B cell (primary cell): ENCODE measurements around the gene KTN1. TPM values are rescaled to one million over a fixed set of nuclear protein-coding genes. Genes with fewer than 3 reads are reported as not detected.

Experiments
- ATAC-seq: fragments of 200-7000 bp; cut with Tn5 transposase; one replicate; pipeline ENCODE4 v1.10.0; 2021; ENCODE audit warnings: low read depth, mild to moderate bottlenecking, moderate number of reproducible peaks, moderate library complexity
- CTCF ChIA-PET: fragments of 350-600 bp; sonication (Branson Sonifier 250); formaldehyde crosslinking; loops from one replicate; lab custom pipeline; 2021; ENCODE audit warnings: antibody characterized with exemption, inconsistent platforms; lab: Charles Lee
- POLR2A ChIA-PET: fragments of 350-600 bp; sonication (Branson Sonifier 250); formaldehyde crosslinking; loops from one replicate; lab custom pipeline; 2021; ENCODE audit warnings: antibody characterized with exemption; lab: Charles Lee
- DNase-seq: peaks from one replicate; pipeline ENCODE4 v3.0.0; 2013
- H2AFZ ChIP-seq: 2 replicates; pipeline ENCODE4 v1.6.1; 2012; ENCODE audit warnings: mild to moderate bottlenecking, low read depth, low read length; ENCODE audit not compliant: insufficient read depth, poor library complexity, severe bottlenecking
- H3K27ac ChIP-seq, 2 donors: 1 replicate in 1 of 2; 2 replicates in 1 of 2; pipeline ENCODE4 v1.5.1; 2012 to 2013; ENCODE audit warnings: low read length in 2 of 2, mild to moderate bottlenecking in 2 of 2, moderate library complexity in 1 of 2
- H3K27me3 ChIP-seq, 4 experiments: fragments of 200-600 bp in 1 of 4; sonication (generic) in 1 of 4; replicated peaks in 1 of 4; 1 replicate in 2 of 4; 2 replicates in 2 of 4; pipeline versions ENCODE4 v1.6.1 to v1.7.0; 2013 to 2016; ENCODE audit warnings: low read length in 3 of 4, mild to moderate bottlenecking in 2 of 4, mixed read lengths in 1 of 4, moderate library complexity in 1 of 4; ENCODE audit not compliant: insufficient read depth in 4 of 4, control insufficient read depth in 3 of 4; ENCODE audit errors: control extremely low read depth in 1 of 4
- H3K36me3 ChIP-seq, 2 experiments: replicated peaks in 1 of 2; 1 replicate in 1 of 2; 2 replicates in 1 of 2; pipeline versions ENCODE4 v1.6.1 to v1.7.1; 2013; ENCODE audit warnings: low read length in 1 of 2; ENCODE audit not compliant: insufficient read depth in 2 of 2, control insufficient read depth in 1 of 2; ENCODE audit errors: control extremely low read depth in 1 of 2, extremely low read depth in 1 of 2
- H3K4me1 ChIP-seq, 2 donors: fragments of 200-600 bp in 1 of 2; sonication (generic) in 1 of 2; 1 replicate in 1 of 2; 2 replicates in 1 of 2; pipeline versions ENCODE4 v1.5.1 to v1.6.1; 2013 to 2017; ENCODE audit warnings: low read length in 2 of 2; ENCODE audit not compliant: control insufficient read depth in 2 of 2, insufficient read depth in 2 of 2
- H3K4me2 ChIP-seq: replicated peaks from 2 replicates; pipeline ENCODE3; 2012; ENCODE audit warnings: mild to moderate bottlenecking, low read depth, low read length; ENCODE audit not compliant: poor library complexity, severe bottlenecking
- H3K4me3 ChIP-seq, 5 experiments: fragments of 200-600 bp in 1 of 5; sonication (generic) in 1 of 5; 1 replicate in 3 of 5; 2 replicates in 2 of 5; pipeline versions ENCODE4 v1.5.1 to v1.7.0; 2011 to 2016; ENCODE audit warnings: low read length in 4 of 5, mild to moderate bottlenecking in 4 of 5, low read depth in 2 of 5, control low read depth in 1 of 5, moderate library complexity in 1 of 5; ENCODE audit not compliant: insufficient read depth in 1 of 5; ENCODE audit errors: control extremely low read depth in 1 of 5, extremely low read depth in 1 of 5
- H3K79me2 ChIP-seq: fragments of 200-600 bp; sonication (generic); one replicate; pipeline ENCODE4 v1.6.0; 2016; ENCODE audit warnings: low read length; ENCODE audit not compliant: control insufficient read depth, insufficient read depth
- H3K9ac ChIP-seq: fragments of 200-600 bp; sonication (generic); 2 replicates; pipeline ENCODE4 v1.6.1; 2017; ENCODE audit warnings: mild to moderate bottlenecking, low read length, moderate library complexity
- H3K9me3 ChIP-seq, 3 donors: one replicate each; pipeline versions ENCODE4 v1.6.1 to v1.7.1; 2013; ENCODE audit warnings: low read length in 2 of 3; ENCODE audit not compliant: control insufficient read depth in 2 of 3, insufficient read depth in 1 of 3; ENCODE audit errors: control extremely low read depth in 1 of 3
- H4K20me1 ChIP-seq: 2 replicates; pipeline ENCODE4 v1.6.0; 2012; ENCODE audit warnings: mild to moderate bottlenecking, low read length; ENCODE audit not compliant: insufficient read depth, control insufficient read depth, poor library complexity, severe bottlenecking
- H3K27ac Mint-ChIP-seq: one replicate; pipeline ENCODE4 v1.8.0; 2021; ENCODE audit warnings: mixed read lengths
- H3K27me3 Mint-ChIP-seq: one replicate; pipeline ENCODE4 v1.8.0; 2021; ENCODE audit warnings: mixed read lengths
- H3K4me1 Mint-ChIP-seq: one replicate; pipeline ENCODE4 v1.8.0; 2021; ENCODE audit warnings: mixed read lengths
- H3K4me3 Mint-ChIP-seq: one replicate; pipeline ENCODE4 v1.8.0; 2021; ENCODE audit warnings: mixed read lengths
- H3K9me3 Mint-ChIP-seq: one replicate; pipeline ENCODE4 v1.8.0; 2022; ENCODE audit warnings: mixed read lengths; ENCODE audit not compliant: insufficient read depth
- EZH2 ChIP-seq: IDR thresholded peaks from 2 replicates; pipeline ENCODE4 v1.6.1; 2012; ENCODE audit warnings: borderline replicate concordance, low read depth, mild to moderate bottlenecking, moderate library complexity, low read length; ENCODE audit not compliant: insufficient read depth, poor library complexity, severe bottlenecking
- WGBS: methylation state at CpG from one replicate; pipeline ENCODE4 v1.1.5; 2013; ENCODE audit warnings: missing lambda C conversion rate; ENCODE audit not compliant: insufficient coverage; 5-methylcytosine and 5-hydroxymethylcytosine counted together
- intact Hi-C: fragments of 100-400 bp; cut with micrococcal nuclease; formaldehyde crosslinking; loops from one replicate; pipeline ENCODE4 v1.10.0; 2022
- polyA plus RNA-seq: library from polyadenylated mRNA; depleted of rRNA; stranded (reverse); fragments of >200 nt; gene quantifications from 2 replicates; pipeline ENCODE4 v1.2.3, GENCODE V29; 2012
- total RNA-seq, 2 donors: library from RNA; stranded (reverse); fragments of 120-200 nt in 1 of 2; gene quantifications; 1 replicate in 1 of 2; 2 replicates in 1 of 2; pipeline versions ENCODE4 v1.2.3 to v1.2.4, GENCODE V29; 2013 to 2022
- TF ChIP-seq, protein P1 (sequence below): fragments of 200-600 bp; IDR thresholded peaks from one replicate; pipeline ENCODE4 v1.8.0; 2022; ENCODE audit warnings: antibody characterized with exemption, mild to moderate bottlenecking

KTN1 gene
- total and polyA plus RNA-seq, 2 donors (not counting 1 experiment from before 2014, with no cell fraction given), result 25.8 to 123 TPM

DNA sequence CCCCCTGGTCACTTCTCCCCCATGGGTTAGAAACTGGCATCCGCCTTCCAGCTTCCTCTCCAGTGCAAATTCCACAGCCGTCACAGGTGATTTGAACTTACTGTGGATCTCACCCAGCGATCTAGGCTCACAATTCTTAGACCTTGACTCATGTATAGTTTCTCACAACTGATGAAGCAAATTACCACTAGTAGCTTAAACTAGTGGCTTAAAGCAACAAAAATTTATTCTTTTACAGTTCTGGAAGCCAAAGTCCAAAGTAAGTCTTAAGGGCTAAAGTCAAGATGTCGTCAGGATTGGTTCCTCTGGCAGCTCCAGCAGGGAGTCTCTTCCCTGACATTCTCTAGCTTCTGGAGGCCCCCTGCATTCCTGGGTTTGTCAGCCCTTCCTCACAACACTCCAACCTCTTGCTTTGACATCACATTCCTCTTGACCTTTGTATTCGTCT is 117.4 kb downstream of the KTN1 start:
- Histone ChIP-seq H3K4me3 (no peak overlapping the region), H3K27me3 (no peaks in the 10 kb centered on the region), H3K4me2 (no peak overlapping the region), H3K27ac (no peak overlapping the region), H3K4me1 (peaks cover 5 to 6% of the 10 kb centered on the region in 2 donors), H3K36me3 (no peaks in the 10 kb centered on the region), H3K79me2 (no peaks in the 10 kb centered on the region), H2AFZ (no peak overlapping the region), H3K9ac (no peak overlapping the region), H4K20me1 (no peaks in the 10 kb centered on the region), H3K9me3 (no peaks in the 10 kb centered on the region)
- intact Hi-C loops, result no loop called here
- H3K4me3 Mint-ChIP-seq, result no peak overlapping the region
- H3K4me1 Mint-ChIP-seq, result peaks cover 10% of the 10 kb centered on the region
- no peaks in the 10 kb centered on the region for H3K27me3 Mint-ChIP-seq
- TF ChIP-seq, protein P1, sequence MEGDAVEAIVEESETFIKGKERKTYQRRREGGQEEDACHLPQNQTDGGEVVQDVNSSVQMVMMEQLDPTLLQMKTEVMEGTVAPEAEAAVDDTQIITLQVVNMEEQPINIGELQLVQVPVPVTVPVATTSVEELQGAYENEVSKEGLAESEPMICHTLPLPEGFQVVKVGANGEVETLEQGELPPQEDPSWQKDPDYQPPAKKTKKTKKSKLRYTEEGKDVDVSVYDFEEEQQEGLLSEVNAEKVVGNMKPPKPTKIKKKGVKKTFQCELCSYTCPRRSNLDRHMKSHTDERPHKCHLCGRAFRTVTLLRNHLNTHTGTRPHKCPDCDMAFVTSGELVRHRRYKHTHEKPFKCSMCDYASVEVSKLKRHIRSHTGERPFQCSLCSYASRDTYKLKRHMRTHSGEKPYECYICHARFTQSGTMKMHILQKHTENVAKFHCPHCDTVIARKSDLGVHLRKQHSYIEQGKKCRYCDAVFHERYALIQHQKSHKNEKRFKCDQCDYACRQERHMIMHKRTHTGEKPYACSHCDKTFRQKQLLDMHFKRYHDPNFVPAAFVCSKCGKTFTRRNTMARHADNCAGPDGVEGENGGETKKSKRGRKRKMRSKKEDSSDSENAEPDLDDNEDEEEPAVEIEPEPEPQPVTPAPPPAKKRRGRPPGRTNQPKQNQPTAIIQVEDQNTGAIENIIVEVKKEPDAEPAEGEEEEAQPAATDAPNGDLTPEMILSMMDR, result no peak
- TF ChIP-seq EZH2, result no peak
- ChIA-PET POLR2A (no interaction called here), CTCF (no interaction called here)
- WGBS, result 97% methylated on average over 4 of the region's 5 CpGs
- DNase-seq (no peak), ATAC-seq (no peak)
- no peaks in the 10 kb centered on the region for H3K9me3 Mint-ChIP-seq
- no peak overlapping the region for H3K27ac Mint-ChIP-seq

DNA sequence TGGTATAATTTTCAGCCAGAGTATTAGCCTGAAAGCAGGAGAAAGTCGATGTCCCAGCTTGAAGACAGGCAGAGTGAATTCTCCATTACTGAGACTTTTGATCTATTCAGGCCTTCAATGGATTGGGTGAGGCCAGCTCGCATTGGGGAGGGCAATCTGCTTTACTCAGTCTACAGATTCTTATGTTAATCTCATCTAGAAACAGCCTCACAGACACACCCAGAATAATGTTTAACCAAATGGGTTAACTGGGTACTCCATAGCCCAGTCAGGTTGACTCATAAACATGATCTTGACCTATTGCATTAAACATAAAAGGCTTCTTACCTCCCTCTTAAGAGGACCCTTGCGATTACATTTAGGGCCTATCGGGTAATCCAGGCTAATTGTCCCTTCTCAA is 118.0 kb downstream of the KTN1 start:
- ChIA-PET CTCF (no interaction called here), POLR2A (no interaction called here)
- Histone ChIP-seq H3K27ac (no peak overlapping the region), H3K9ac (no peak overlapping the region), H3K4me3 (no peak overlapping the region), H3K27me3 (no peaks in the 10 kb centered on the region), H3K79me2 (no peaks in the 10 kb centered on the region), H3K4me2 (no peak overlapping the region), H2AFZ (no peak overlapping the region), H3K36me3 (no peaks in the 10 kb centered on the region), H3K4me1 (peaks cover 5 to 6% of the 10 kb centered on the region in 2 donors), H3K9me3 (no peaks in the 10 kb centered on the region), H4K20me1 (no peaks in the 10 kb centered on the region)
- ATAC-seq, result no peak
- Mint-ChIP-seq H3K9me3 (no peaks in the 10 kb centered on the region), H3K27ac (no peak overlapping the region), H3K4me1 (peaks cover 12% of the 10 kb centered on the region), H3K4me3 (no peak overlapping the region), H3K27me3 (no peaks in the 10 kb centered on the region)
- WGBS, result 100% methylated on average over 2 of the region's 4 CpGs
- intact Hi-C loops, result no loop called here
- no peak for DNase-seq
- no peak for TF ChIP-seq EZH2
- TF ChIP-seq, protein P1, result no peak
